Uterus (tissue), 4 donors: ENCODE measurements around the gene GOLGA6A. TPM values are rescaled to one million over a fixed set of nuclear protein-coding genes. Genes with fewer than 3 reads are reported as not detected.

ENCODE experiments used
- DNase-seq, 2 donors: peaks; one replicate each; pipeline ENCODE4 v3.0.0-alpha.2; 2019 to 2020
- H3K27ac ChIP-seq, 2 donors: fragments of 200-600 bp; sonication (generic); 1 replicate in 1 of 2; 2 replicates in 1 of 2; pipeline ENCODE4 v1.5.1; 2016 to 2018
- H3K27me3 ChIP-seq, 2 donors: fragments of 200-600 bp; sonication (generic); one replicate each; pipeline ENCODE4 v1.5.1; 2018 to 2019; ENCODE audit warnings: control low read depth in 1 of 2
- H3K36me3 ChIP-seq, 2 donors: fragments of 200-600 bp; sonication (generic); one replicate each; pipeline ENCODE4 v1.5.1; 2019; ENCODE audit warnings: control low read depth in 1 of 2
- H3K4me1 ChIP-seq, 2 donors: fragments of 200-600 bp; sonication (generic); one replicate each; pipeline ENCODE4 v1.5.1; 2018 to 2019; ENCODE audit warnings: control low read depth in 1 of 2
- H3K4me3 ChIP-seq, 2 donors: fragments of 200-600 bp; sonication (generic); 1 replicate in 1 of 2; 2 replicates in 1 of 2; pipeline ENCODE4 v1.5.1; 2018 to 2019; ENCODE audit warnings: mild to moderate bottlenecking in 1 of 2
- H3K9me3 ChIP-seq, 2 donors: fragments of 200-600 bp; sonication (generic); one replicate each; pipeline ENCODE4 v1.5.1; 2019; ENCODE audit warnings: control low read depth in 1 of 2
- CTCF ChIP-seq, 4 experiments: fragments of 200-600 bp in 2 of 4; fragments of 450-650 bp in 2 of 4; sonication (generic) in 2 of 4; IDR thresholded peaks; one replicate each; pipeline ENCODE4 v1.5.1; 2016 to 2019; ENCODE audit warnings: antibody characterized with exemption in 4 of 4, mild to moderate bottlenecking in 2 of 4, moderate library complexity in 1 of 4
- POLR2A ChIP-seq, 2 donors: fragments of 450-650 bp; IDR thresholded peaks; one replicate each; pipeline ENCODE4 v1.6.1; 2016; ENCODE audit warnings: antibody characterized with exemption in 2 of 2, mild to moderate bottlenecking in 1 of 2, moderate library complexity in 1 of 2
- intact Hi-C: fragments of 100-400 bp; cut with DNase I; formaldehyde crosslinking; loops from one replicate; pipeline ENCODE4 v1.15.1; 2023; ENCODE audit warnings: low total_unique reads
- total RNA-seq, 4 donors: library from RNA; depleted of rRNA in 3 of 4; stranded (reverse); fragments of >200 nt in 3 of 4; gene quantifications; one replicate each; pipeline versions ENCODE4 v1.1.0 to v1.2.4, GENCODE V29; 2014 to 2023
- donor health status: DM: yes; HTN: yes; CAD: no.

GOLGA6A gene
- total RNA-seq, 4 donors from 2014 or later = 0.58 TPM; not detected in 3

- TF ChIP-seq CTCF (IDR thresholded peaks at IDR 0.05) (no peak), POLR2A (IDR thresholded peaks at IDR 0.05) (no peak)
- no peak for DNase-seq
- Histone ChIP-seq H3K27me3 (no peaks in the 10 kb centered on the region), H3K27ac (peak overlapping the region; percentile 53 to 66), H3K9me3 (no peaks in the 10 kb centered on the region), H3K4me3 (no peak overlapping the region), H3K4me1 (peaks cover 0 to 16% of the 10 kb centered on the region in 2 donors), H3K36me3 (no peaks in the 10 kb centered on the region)
- intact Hi-C loops = no loop called here
Observed at GRCh38 chr15:74041311-74041756, 41.0 kb downstream of the GOLGA6A start.

- Histone ChIP-seq H3K4me3 (no peak overlapping the region), H3K36me3 (no peaks in the 10 kb centered on the region), H3K9me3 (no peaks in the 10 kb centered on the region), H3K4me1 (peaks cover 0 to 16% of the 10 kb centered on the region in 2 donors), H3K27ac (peak overlapping the region; percentile 53 to 66), H3K27me3 (no peaks in the 10 kb centered on the region)
- TF ChIP-seq CTCF (IDR thresholded peaks at IDR 0.05) (no peak), POLR2A (IDR thresholded peaks at IDR 0.05) (no peak)
- intact Hi-C loops = no loop called here
- peak; percentile 67 to 73 for DNase-seq
Observed at GRCh38 chr15:74040109-74040850, 42.1 kb downstream of the GOLGA6A start.

- Histone ChIP-seq H3K4me1 (peaks cover 0 to 15% of the 10 kb centered on the region in 2 donors), H3K36me3 (no peaks in the 10 kb centered on the region), H3K27me3 (no peaks in the 10 kb centered on the region), H3K9me3 (no peaks in the 10 kb centered on the region), H3K4me3 (no peak overlapping the region), H3K27ac (peak overlapping the region; percentile 10 to 24)
- TF ChIP-seq POLR2A (IDR thresholded peaks at IDR 0.05) (no peak), CTCF (IDR thresholded peaks at IDR 0.05) (no peak)
- intact Hi-C loops = loop anchor here (10.0 kb wide), 1 partner anchor 65 kb away; no protein-coding TSS in a partner anchor
- DNase-seq = no peak
Observed at GRCh38 chr15:74039656-74040010, 42.7 kb downstream of the GOLGA6A start.

GRCh38 chr15:74038707-74039655 is 43.4 kb downstream of the GOLGA6A start:
- no peaks in the 10 kb centered on the region for H3K9me3 ChIP-seq
- no peak for DNase-seq
- TF ChIP-seq CTCF (IDR thresholded peaks at IDR 0.05) = no peak
- TF ChIP-seq POLR2A (IDR thresholded peaks at IDR 0.05) = no peak
- H3K27me3 ChIP-seq = no peaks in the 10 kb centered on the region
- H3K36me3 ChIP-seq = no peaks in the 10 kb centered on the region
- no peak overlapping the region for H3K4me3 ChIP-seq
- H3K27ac ChIP-seq = peak overlapping the region; percentile 26 to 53
- intact Hi-C loops = loop anchor here (10.0 kb wide), 1 partner anchor 64 kb away; no protein-coding TSS in a partner anchor
- H3K4me1 ChIP-seq = peaks cover 0 to 11% of the 10 kb centered on the region in 2 donors
